ENCODE measurements around the gene TBC1D9. TPM values are rescaled to one million over a fixed set of nuclear protein-coding genes. Genes with fewer than 3 reads are reported as not detected.

Gene TBC1D9
- total RNA-seq, 1 experiment from 2014 or later = 17.0 TPM

DNA sequence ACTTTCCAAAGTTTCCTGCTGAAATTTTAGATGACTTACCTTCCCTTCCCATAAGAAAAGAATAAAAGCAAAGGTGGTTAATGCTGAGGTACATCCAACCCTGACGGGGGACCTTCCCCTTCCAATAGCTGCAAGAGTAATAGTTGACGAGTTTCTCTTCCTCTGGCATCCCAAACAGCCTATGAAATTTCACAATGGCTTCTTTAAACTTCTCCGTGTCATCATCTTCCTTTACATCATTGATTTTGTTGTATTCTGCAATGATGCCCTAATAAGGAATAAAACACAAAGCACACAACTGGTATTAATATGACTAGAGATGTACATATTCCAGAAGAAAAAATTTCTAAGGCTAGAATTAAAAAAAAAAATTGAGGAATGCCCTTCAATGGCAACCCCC is 76.6 kb downstream of the TBC1D9 start:
- H4K20me1 ChIP-seq (ENCODE audit: insufficient read depth) = no peaks in the 10 kb centered on the region
- no peaks in the 10 kb centered on the region for H3K4me1 ChIP-seq (replicated peaks; ENCODE audit: insufficient read depth)
- intact Hi-C loops (cut with micrococcal nuclease; ENCODE audit: unreplicated experiment) = no loop called here
- H3F3A ChIP-seq (ENCODE audit: insufficient read depth, low read depth) = no peaks in the 10 kb centered on the region
- no peaks in the 10 kb centered on the region for H3K27me3 ChIP-seq (ENCODE audit: insufficient read depth, low read depth)
- no peaks in the 10 kb centered on the region for H3K79me2 ChIP-seq (ENCODE audit: low read depth)
- no peaks in the 10 kb centered on the region for H3K9me2 ChIP-seq (ENCODE audit: insufficient read depth)
- no peaks in the 10 kb centered on the region for H3K36me3 ChIP-seq (ENCODE audit: low read depth)
- DNase-seq = no peak
- TF ChIP-seq, protein P1, sequence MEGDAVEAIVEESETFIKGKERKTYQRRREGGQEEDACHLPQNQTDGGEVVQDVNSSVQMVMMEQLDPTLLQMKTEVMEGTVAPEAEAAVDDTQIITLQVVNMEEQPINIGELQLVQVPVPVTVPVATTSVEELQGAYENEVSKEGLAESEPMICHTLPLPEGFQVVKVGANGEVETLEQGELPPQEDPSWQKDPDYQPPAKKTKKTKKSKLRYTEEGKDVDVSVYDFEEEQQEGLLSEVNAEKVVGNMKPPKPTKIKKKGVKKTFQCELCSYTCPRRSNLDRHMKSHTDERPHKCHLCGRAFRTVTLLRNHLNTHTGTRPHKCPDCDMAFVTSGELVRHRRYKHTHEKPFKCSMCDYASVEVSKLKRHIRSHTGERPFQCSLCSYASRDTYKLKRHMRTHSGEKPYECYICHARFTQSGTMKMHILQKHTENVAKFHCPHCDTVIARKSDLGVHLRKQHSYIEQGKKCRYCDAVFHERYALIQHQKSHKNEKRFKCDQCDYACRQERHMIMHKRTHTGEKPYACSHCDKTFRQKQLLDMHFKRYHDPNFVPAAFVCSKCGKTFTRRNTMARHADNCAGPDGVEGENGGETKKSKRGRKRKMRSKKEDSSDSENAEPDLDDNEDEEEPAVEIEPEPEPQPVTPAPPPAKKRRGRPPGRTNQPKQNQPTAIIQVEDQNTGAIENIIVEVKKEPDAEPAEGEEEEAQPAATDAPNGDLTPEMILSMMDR (conservative IDR thresholded peaks at IDR 0.05) = no peak
- TF ChIP-seq EZH2 (IDR thresholded peaks at IDR 0.05; ENCODE audit: low read depth) = no peak
- H3K4me3 ChIP-seq = no peak overlapping the region
- no peak overlapping the region for H2AFZ ChIP-seq
- no peak overlapping the region for H3K4me2 ChIP-seq
- H3K9me3 ChIP-seq (ENCODE audit: insufficient read depth, low read depth) = no peaks in the 10 kb centered on the region
- H3K27ac ChIP-seq = no peak overlapping the region
- ChIA-PET CTCF (interaction anchor here (0.7 kb wide), 1 partner anchor 277 kb away, joined by 3 read pairs; no protein-coding TSS in a partner anchor), POLR2A (ENCODE audit: unreplicated experiment) (no interaction called here)
- no TSS peak for BruUV-seq (replicated peaks)

DNA sequence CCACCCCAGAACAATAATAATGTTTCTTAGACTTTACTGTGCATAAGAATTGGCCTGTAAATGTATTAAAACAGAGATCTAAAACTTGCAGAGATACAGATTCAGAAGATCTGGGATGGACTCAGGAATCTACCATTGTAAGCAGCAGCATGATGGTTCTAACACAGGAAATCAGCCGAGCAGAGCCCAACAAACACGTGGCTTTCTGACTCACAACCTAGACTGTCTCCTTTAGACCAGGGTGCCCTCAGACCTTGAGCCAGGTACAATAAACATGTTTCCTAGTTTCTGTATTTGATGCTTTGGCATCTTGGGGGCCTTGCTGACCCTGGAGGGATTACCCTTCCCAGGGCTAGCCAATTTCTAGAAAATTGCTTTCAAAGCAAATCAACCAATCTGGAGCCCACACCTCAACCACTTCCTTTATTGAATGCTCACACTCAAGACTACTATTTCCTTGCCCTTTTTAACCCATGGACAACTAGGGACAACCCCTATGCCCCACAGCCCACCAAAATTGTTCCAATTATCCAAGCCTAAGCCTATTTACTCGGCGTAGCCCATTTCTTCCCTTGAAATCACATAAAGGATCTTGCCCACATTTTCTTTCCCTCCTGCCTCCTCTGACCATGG is 80.5 kb downstream of the TBC1D9 start:
- no peaks in the 10 kb centered on the region for H3F3A ChIP-seq (ENCODE audit: insufficient read depth, low read depth)
- ChIA-PET POLR2A (ENCODE audit: unreplicated experiment) (no interaction called here), CTCF (no interaction called here)
- TF ChIP-seq, protein P1 (conservative IDR thresholded peaks at IDR 0.05) = no peak
- TF ChIP-seq EZH2 (IDR thresholded peaks at IDR 0.05; ENCODE audit: low read depth) = no peak
- no peak overlapping the region for H2AFZ ChIP-seq
- no TSS peak for BruUV-seq (replicated peaks)
- H3K27ac ChIP-seq = no peak overlapping the region
- no peaks in the 10 kb centered on the region for H3K79me2 ChIP-seq (ENCODE audit: low read depth)
- H3K9me2 ChIP-seq (ENCODE audit: insufficient read depth) = no peaks in the 10 kb centered on the region
- no peaks in the 10 kb centered on the region for H3K36me3 ChIP-seq (ENCODE audit: low read depth)
- no peak overlapping the region for H3K4me2 ChIP-seq
- intact Hi-C loops (cut with micrococcal nuclease; ENCODE audit: unreplicated experiment) = no loop called here
- no peaks in the 10 kb centered on the region for H4K20me1 ChIP-seq (ENCODE audit: insufficient read depth)
- DNase-seq = no peak
- no peaks in the 10 kb centered on the region for H3K9me3 ChIP-seq (ENCODE audit: insufficient read depth, low read depth)
- no peaks in the 10 kb centered on the region for H3K4me1 ChIP-seq (replicated peaks; ENCODE audit: insufficient read depth)
- no peaks in the 10 kb centered on the region for H3K27me3 ChIP-seq (ENCODE audit: insufficient read depth, low read depth)
- H3K4me3 ChIP-seq = no peak overlapping the region

DNA sequence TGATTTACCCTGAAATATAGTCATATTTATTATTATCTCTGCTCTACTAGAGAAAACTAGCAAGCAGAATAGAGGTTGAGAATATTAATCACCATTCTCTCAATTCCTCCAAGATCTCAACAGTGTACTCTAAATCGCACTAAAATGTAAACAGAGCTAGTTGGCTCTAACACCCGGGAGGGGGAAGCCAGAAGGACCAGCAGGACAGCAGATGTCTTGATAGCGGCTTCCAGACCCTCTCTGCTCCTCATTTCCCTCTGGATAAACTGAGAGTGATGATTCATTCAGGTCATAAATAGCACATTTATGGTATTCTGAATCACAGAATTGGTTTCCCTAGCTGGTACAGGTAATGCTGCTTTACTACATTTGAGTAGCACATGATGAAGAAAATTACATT is 82.5 kb downstream of the TBC1D9 start:
- Histone ChIP-seq H3F3A (ENCODE audit: insufficient read depth, low read depth) (no peaks in the 10 kb centered on the region), H3K27ac (no peak overlapping the region), H3K79me2 (ENCODE audit: low read depth) (no peaks in the 10 kb centered on the region), H3K4me3 (no peak overlapping the region), H3K36me3 (ENCODE audit: low read depth) (no peaks in the 10 kb centered on the region), H3K9me3 (ENCODE audit: insufficient read depth, low read depth) (no peaks in the 10 kb centered on the region), H2AFZ (no peak overlapping the region), H3K27me3 (ENCODE audit: insufficient read depth, low read depth) (no peaks in the 10 kb centered on the region), H4K20me1 (ENCODE audit: insufficient read depth) (no peaks in the 10 kb centered on the region), H3K4me1 (replicated peaks; ENCODE audit: insufficient read depth) (no peaks in the 10 kb centered on the region), H3K9me2 (ENCODE audit: insufficient read depth) (no peaks in the 10 kb centered on the region), H3K4me2 (no peak overlapping the region)
- CTCF ChIA-PET = no interaction called here
- DNase-seq = no peak
- intact Hi-C loops (cut with micrococcal nuclease; ENCODE audit: unreplicated experiment) = no loop called here
- BruUV-seq (replicated peaks) = no TSS peak
- POLR2A ChIA-PET (ENCODE audit: unreplicated experiment) = no interaction called here
- TF ChIP-seq, protein P1 (conservative IDR thresholded peaks at IDR 0.05) = no peak
- no peak for TF ChIP-seq EZH2 (IDR thresholded peaks at IDR 0.05; ENCODE audit: low read depth)

All from PC-9 (cell line).